Measurements from ENCODE around the gene GNA14.
"Not testable (repeated sequence)": the region's sequence is repeated elsewhere in the genome, so short reads cannot be mapped to it uniquely, and the experiment has no call there.

Gene GNA14

DNA sequence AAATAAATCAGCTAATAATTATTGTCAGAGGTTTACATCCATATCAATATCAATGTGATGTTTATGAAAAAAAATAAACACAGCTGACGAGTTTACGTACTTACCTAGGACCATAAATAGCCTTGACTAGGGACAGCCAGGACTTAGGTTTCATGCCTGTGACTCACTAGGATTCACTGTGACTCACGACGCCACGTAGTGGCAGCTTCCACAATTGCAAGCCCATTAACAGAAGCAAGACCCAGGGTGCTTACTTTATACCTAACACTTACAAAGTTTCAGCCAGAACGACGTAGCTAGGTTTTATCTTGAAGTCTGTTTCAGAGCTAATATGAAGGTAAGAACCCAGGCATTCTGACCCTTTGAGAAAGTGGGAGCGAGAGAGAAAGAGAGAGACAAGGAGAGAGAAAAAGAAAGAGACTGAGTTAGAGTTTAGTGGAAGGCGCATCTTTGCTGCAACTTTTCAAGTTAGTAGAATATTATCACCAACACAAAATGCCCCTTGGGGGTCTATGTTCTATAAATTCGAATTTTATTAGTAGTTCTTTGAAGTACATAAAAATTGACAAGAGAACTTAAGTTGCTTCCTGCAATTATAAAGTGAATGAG lies 191.2 kb downstream of the GNA14 start:
- in situ Hi-C loops (cut with MboI; ENCODE audit: low sequenced_read_pairs) = loop anchor here (25.0 kb wide), 1 partner anchor 295 kb away; no protein-coding TSS in a partner anchor

DNA sequence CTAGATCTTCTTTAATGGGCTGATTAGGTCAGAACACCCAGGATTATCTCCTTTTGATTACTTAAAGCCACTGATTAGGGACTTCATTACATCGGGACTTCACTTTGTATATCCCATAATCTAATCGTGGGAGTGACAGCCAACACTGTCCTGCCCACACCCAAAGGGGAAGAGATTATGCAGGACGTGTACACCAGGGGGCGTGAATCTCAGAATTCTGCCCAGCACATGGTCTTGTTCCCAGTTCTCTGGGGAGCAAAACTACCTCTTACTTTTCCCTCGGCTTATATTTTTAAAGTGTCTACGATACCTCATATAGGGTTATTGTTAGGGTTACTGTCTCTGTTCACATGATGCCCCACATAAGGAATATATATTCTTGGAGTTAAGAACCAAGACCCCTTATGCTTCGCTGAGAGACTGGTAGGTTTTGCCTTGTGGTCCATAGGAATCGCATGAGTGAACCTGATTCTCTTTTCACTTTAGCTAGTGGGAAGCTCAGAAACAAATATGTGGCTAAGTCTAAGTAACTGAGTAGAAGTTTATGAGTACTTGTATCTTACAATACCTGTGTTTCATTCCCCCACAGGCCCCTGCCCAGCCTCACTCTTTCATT lies 192.7 kb downstream of the GNA14 start:
- in situ Hi-C loops (cut with MboI; ENCODE audit: low sequenced_read_pairs) = loop anchor here (25.0 kb wide), 1 partner anchor 293 kb away; no protein-coding TSS in a partner anchor

DNA sequence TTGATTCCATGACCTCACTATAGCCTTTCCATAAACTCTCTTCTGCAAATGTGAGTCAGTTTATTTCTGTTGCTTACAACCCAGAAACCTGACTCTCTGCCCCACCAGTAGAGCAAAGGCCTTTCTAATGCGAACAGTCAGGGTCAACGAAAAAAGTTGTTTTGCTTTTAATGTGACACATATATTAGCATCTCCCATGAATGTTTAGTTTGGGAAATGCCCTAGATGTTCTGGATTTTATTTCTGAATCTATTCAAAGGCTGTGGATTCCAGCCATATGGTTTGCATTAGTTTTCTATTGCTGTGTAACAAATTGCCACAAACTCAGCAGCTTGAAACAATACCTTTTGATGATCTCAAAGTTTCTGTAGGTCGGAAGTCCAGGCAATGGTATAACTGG lies 193.5 kb downstream of the GNA14 start:
- in situ Hi-C loops (cut with MboI; ENCODE audit: low sequenced_read_pairs) = loop anchor here (25.0 kb wide), 1 partner anchor 292 kb away; no protein-coding TSS in a partner anchor

DNA sequence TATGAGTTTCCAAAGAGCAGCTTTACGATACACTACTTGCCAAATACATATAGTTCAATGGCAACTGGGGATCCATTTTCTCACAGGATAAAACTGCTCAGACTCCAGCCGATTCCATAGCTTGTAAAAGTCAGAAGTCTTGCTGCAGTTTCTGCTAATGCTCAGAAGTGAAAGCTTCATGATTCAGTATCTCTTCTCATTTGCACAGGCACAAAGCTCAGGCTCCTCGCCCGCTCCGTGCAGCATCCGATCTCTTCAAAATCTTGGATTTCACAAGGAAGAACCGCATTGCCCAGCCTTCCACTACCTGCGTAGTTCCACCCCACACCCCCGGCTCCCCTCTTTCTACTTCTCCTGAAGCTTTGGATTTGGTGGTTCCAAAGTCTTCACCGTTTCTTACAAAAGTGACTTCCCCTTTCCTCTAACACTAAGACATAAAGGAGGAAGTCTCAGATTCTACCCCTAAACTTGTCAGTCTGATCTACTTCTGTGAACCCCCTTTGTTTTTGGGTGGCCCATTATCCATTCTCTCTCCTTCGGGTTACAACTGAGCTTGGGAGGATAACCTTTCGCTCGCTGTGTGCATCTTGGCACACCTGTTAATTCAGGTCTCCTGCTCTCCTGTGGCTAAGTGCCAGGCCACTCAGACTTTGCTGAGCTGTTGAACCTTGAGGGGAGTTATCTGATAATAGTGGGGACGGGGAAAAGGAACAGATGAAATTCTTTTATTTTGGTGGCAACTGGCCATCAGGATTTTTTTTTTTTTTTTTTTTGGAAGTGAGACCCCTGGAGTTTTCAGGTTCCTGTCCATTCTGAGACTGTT lies 194.1 kb downstream of the GNA14 start:
- in situ Hi-C loops (cut with MboI; ENCODE audit: low sequenced_read_pairs) = loop anchor here (25.0 kb wide), 1 partner anchor 292 kb away; no protein-coding TSS in a partner anchor

DNA sequence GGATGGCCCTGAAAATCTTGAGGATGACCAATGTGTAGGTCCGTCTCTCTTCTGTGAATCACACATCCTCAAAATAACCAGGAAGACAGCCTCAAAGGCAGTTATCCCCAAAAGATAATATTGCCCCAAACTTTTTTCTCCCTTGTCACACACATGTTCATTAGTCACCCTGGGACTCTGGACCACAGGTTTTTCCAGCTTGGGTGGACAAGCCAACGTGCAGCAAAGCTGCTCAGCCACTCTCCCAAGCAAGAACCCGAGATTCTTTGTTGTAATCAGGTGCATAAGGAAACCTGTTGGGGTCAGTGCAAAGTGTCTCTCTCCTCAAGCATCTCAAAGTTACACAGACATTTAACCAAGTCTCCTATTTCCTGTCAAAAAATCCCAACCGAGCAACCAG lies 196.6 kb downstream of the GNA14 start:
- in situ Hi-C loops (cut with MboI; ENCODE audit: low sequenced_read_pairs) = loop anchor here (25.0 kb wide), 1 partner anchor 289 kb away; no protein-coding TSS in a partner anchor

DNA sequence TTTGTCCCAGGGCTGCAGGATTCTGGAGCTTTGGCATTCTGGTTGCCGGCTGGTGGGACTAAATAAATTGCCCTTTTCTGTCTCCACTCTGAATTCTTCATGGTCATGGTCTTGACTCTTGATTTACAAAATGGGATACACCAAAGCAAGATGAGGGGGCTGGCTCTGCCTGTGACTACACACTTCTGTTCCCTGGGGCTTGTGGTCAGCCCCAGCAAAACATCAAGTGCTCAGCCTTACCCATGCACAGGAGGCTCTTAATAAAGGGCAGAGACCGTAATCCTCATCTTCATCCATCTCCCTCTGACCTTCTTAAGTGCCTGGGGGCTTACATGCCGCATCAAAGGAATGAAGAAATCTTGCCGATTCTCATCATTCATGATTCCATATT lies 198.0 kb downstream of the GNA14 start:
- in situ Hi-C loops (cut with MboI; ENCODE audit: low sequenced_read_pairs) = loop anchor here (25.0 kb wide), 1 partner anchor 288 kb away; no protein-coding TSS in a partner anchor

DNA sequence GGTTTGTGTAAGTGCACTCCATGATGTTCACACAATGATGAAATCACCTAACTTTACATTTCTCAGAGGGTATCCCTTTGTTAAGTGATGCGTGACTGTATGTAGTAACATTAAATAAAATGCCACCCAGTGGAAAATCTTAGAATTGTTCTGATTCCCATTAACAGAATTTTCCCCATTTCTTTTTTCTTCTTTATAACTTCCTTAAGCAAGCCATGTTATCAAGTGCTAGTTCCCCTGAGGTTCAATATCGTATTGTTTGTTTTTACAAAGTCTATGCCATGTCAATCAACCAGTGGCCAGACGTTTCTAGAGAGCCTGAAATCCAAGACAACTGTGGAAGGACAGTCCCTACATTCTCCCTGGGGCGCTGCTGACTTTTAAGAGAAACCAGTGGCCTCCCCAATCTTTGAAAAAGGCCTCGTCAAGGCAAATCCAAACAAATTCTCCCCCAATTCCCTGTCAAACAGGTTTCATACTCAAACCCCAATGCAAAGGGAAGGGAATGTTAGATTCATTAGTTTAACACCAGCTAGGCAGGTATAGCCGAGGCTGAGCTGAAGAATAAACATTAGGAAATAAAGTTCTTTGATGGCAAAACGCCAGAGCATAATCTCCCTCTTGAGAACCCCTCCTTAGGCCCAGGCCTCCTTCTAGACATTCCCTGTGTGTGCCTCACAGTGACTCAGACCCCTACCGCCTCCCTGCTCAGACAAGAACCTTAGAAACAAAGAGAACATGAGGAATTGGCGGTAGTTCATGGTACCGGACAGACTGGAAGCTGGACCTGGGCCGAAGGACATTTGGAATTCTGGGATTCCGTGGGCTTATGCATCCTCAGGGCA lies 198.7 kb downstream of the GNA14 start:
- in situ Hi-C loops (cut with MboI; ENCODE audit: low sequenced_read_pairs) = loop anchor here (25.0 kb wide), 1 partner anchor 287 kb away; no protein-coding TSS in a partner anchor

DNA sequence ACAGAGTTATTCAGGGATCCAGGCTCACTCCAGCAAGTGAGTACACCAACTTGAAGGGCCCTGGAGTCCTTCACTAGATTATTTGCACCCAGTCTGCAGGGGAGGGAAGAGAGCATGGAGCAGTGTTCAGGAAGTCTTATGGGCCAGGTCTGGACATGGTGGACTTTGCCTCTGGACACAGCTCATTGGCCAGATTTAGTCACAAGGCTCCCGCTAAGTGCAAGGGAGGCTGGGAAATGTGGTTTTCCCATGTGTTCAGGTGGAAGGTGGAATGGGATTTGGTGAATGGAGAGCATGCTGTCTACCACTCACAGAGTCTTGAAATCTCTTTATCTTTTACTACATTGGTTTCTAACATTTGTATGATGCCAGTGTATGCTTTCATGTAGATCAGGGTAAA lies 200.5 kb downstream of the GNA14 start:
- in situ Hi-C loops (cut with MboI; ENCODE audit: low sequenced_read_pairs) = no loop called here

DNA sequence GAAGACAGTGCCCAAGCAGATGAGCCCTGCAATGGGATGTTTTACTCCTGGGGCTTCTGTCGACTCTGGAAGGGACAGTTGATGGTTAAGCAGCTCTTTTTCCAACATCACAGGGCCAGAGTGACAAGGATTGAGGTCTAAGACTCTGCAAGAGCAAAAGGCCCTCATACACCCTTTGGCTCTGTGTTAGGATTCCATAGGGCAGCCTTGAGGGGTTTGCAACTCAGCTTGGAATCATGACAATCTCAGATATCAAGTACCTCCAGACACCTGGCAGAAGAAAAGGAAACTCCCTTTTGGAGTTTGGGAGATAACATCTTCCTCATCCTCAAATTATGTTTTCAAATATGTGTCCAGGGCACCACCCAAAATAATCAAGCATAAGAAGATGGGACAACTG lies 205.7 kb downstream of the GNA14 start:
- in situ Hi-C loops (cut with MboI; ENCODE audit: low sequenced_read_pairs) = no loop called here

DNA sequence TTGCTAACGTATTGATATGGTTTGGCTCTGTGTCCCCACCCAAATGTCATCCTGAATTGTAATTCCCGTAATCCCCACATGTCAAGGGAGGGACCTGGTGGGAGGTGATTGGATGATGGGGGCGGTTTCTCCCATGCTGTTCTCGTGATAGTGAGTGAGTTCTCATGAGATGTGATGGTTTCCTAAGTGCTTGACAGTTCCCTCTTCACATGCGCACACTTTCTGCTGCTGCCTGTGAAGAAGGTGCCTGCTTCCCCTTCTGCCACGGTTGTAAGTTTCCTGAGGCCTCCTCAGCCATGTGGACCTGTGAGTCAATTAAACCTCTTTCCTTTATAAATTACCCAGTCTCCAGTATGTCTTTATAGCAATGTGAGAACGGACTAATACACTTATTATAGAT lies 207.0 kb downstream of the GNA14 start:
- in situ Hi-C loops (cut with MboI; ENCODE audit: low sequenced_read_pairs) = not testable (repeated sequence)

DNA sequence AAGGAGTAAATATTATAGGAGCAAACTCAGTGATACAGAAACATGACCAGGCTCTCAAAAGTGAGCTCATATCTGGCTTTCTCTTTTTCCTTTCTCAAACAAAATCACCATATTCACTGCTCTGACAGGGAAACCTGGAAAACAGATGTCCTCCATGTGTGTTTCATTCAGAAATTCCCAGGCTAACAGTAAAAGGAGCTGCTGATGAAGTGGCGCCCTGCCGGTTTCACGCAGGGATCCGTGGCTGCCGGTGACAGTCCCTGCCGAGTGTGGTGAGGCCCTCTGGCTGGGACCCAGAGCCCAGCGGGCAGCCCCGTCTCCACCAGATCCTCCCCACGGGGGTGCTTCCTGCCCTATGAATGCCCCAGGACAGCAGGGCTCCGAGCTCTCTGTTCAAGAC lies 208.1 kb downstream of the GNA14 start:
- in situ Hi-C loops (cut with MboI; ENCODE audit: low sequenced_read_pairs) = no loop called here

DNA sequence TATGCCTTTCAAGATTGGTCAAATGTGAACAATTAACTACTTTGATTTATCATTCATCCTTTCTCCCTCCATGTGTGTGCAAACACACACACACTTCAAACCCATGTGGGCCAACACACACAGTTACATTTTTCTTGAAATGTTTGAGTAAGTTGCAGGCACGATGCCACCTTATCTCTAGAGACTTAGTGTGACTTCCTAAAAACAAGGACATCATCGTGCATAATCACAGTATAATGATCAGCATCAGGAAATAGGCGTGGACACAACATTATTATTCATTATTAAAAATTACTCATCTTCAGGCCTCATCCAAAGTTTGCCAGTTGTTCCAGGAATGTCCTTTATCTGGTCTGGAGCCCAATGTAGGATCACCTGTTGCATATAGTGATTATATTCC lies 209.5 kb downstream of the GNA14 start:
- in situ Hi-C loops (cut with MboI; ENCODE audit: low sequenced_read_pairs) = no loop called here

DNA sequence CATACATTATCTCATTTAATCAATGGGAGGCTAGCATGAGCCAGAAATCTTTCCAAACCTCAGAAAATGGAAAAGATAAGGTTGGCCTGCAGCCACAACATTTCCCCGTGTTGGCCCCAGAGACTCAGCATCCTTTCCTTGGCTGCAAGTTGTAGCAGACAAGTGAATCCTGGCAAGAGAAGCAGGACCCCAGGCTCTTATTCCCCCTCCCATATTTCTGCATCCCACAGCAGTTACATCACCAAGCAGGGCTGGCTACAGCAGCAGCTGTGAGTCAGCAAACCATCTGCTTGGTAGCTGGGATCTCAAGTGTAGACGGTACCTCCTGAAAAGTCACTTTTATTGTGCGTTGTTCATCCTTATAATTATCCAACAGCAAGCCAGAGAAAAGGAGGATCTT lies 212.4 kb downstream of the GNA14 start:
- in situ Hi-C loops (cut with MboI; ENCODE audit: low sequenced_read_pairs) = no loop called here

DNA sequence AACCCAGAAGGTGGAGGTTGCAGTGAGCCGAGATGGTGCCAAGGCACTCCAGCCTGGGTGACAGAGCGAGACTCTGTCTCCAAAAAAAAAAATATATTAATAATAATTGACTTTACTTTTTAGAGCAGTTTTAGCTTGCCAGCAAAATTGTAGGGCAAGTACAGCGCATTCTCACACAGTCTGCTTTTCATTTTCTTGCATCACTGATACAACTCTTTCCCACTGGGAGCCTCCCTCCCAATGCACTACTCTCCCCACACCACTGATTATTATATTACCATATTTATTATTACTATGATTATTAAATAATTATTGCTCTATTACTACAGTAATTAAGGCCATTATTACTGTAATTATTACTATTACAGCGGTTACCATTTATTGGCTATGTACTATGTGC lies 212.8 kb downstream of the GNA14 start:
- in situ Hi-C loops (cut with MboI; ENCODE audit: low sequenced_read_pairs) = no loop called here

DNA sequence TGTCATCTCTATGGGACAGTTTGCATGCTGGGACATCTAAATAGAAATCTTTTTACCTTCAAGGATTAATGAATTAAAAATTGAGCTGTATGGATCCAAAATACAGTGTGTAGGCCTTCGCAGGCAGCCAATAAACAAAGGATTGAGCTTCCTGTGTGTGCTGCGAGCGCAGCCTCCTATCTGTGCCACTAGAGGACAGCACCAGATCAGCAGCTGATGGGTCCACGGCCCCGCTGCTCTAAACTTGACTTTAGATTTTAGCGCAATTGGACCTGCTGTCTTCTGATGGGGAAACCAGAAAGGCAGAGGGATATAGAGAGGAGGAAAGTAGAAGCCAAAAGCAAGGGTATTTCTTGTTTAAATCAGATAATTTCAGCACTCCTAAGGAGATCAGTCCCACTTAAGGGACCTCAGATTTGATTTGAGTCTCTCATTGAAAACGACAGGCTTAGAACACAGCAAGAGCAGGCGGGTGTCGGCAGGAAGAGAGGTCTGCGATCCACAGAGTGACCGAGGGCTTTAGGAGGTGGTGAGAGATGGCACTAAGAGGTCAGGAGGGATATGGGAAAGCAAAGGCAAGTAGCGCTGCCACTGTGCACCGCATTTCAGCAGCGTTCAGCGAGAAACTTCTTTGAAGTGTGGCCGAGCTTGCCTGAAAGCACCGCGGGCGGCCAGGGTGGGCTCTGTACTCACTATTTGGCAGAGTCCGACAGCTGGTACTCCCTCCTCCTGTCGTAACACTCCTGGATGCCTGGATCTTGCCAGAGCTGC lies 214.3 kb downstream of the GNA14 start:
- in situ Hi-C loops (cut with MboI; ENCODE audit: low sequenced_read_pairs) = no loop called here

DNA sequence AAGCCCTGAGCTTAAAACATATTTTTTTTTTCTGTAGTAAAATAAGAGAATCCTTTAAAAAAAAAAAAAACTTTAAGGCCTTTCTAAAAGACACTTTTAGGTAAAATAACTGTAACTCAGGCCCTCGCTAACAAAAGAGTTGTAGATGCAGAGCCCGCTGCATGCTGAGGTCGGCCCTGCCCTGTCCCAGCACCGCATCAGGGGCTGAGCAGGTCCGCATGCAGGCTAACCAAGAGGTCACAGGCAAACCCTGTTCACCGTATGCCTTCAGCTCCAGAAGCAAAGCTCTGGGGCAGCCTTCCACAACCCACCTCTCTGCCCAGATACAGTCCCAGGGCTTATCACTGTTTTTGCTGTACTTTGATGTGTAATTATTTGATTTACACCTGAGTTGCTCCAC lies 216.1 kb downstream of the GNA14 start:
- in situ Hi-C loops (cut with MboI; ENCODE audit: low sequenced_read_pairs) = no loop called here

DNA sequence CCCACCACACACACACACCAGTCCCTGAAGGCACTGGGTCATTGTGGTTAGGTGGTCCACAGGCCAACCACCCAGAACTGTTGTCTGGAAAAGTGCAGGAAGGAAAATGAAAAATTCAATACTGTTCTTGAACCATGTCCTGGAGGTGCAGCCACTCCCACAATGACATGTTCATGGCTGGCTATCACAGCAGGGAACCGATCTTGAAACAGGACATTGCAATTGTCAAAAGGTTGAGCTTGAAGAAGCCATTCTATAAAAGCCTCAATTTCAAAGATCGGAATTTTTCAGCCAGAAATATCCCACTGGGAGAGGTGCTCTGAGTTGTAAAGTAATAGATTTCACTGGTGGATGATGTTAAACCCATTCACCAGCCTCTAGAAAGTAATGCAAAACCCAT lies 218.2 kb downstream of the GNA14 start:
- in situ Hi-C loops (cut with MboI; ENCODE audit: low sequenced_read_pairs) = no loop called here

DNA sequence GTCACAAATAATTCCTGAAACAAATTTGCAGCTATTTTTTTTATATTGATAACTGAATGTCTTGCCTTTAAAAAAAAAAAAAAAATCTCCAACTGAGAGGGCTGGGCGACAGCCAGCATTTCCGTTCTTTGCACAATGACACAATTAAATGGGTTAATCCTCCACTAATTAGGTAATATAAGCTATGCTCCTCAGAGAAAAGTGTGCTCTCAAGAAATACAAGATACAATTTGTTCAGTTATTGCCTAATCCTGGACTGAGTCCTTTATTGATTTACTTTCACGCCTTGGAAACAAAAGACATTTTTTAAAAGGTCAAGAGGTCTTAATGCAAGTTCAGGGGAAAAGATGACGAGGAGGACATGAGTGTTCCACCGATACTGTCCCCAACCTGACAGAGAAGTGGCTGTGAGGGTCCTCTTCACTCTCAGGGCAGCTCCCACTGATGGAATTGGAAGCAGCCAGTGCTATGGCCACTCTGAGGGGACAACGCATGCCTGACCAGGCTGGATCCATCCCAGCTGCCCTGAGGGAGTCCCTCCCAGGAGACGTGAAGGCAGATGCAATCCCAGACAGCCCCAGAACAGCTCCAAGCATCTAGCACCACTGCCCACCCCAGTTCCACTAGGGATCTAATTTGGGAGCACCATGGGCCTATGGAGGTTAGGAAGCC lies 220.7 kb downstream of the GNA14 start:
- in situ Hi-C loops (cut with MboI; ENCODE audit: low sequenced_read_pairs) = no loop called here

DNA sequence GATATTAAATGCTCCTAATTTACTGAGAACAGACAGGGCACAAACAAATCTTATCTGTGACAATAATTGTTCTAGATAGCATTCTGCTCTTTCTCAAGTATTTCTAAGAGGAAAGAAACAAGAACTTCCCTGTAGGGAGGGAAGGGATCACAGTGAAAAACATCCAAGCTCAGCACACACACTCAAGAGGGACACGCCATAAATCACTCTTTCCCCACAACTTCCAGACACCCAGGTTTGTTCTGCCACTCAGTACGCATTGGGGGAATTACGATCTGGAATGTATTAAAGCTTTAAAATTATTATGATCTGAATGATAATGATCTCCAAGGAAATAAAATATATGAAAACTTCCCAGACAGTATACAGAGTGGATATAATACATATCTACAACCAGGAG lies 221.4 kb downstream of the GNA14 start:
- in situ Hi-C loops (cut with MboI; ENCODE audit: low sequenced_read_pairs) = no loop called here

DNA sequence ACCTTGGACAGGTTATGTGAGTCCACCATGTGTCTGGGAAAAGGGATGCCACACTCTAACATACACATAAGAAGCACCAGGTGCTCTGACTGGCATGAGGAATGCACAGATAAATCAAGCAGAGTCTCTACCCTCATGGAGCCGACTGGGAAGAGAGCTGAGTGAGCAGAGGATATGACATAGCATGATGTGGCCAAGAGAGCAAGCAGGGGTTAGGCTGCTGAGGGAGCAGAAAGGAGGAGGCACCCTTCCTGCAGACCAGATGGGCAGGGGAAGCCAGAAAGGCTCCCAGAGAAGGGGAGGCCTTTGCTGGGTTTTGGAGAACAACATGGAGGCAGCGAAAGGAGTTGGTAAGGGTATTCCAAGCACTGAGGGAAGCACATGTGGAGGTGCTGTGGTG lies 223.1 kb downstream of the GNA14 start:
- in situ Hi-C loops (cut with MboI; ENCODE audit: low sequenced_read_pairs) = no loop called here
